Measurements from ENCODE around the gene PRPH.

The PRPH gene

DNA sequence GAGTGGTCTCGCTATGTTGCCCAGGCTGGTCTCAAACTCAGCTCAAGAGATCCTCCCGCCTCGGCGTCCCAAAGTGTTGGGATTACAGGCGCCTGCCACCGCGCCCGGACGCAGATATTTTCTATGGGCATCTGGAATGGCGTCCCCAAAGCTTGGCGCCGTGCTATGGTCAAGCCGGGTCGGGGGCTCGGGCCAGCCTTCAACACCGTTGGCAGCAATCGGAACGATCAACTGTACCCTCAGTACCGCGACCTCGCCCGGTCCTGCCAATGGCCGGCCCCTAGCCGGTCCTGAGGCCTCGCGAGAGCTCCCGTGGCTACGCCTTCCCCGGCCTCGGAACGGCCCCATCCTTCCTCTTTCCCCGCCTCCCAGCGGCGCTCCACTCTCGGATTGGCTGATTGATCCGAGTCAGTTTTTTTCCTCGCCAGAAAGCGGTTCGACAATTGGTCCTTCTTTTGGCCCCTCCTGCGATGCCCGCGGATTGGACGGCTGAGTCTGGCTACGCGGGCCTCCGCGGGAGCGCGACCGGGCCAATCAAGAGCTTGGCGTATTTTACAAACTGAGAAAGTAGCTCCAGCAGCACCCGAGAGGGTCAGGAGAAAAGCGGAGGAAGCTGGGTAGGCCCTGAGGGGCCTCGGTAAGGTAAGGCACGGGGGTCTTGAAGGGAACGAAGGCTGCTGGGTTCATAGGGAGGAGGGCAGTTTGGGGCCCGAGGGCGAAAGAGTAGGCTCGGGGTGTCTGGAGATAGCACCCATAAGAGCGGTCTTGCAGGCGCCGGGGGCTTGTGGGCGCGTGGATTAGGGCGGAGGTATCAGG lies 28.0 kb downstream of the PRPH start, which contains the start of gene TROAP:
TSS of gene TROAP (plus strand) at position 548 of the 816 bp plus-strand sequence. CDS start 354 bp downstream, outside the sequence.
- DNase-seq (ENCODE audit: low spot score in 2 of 2), result peak; percentile 93 to 98
- ATAC-seq (replicated peaks; ENCODE audit: extremely low read depth, poor library complexity, severe bottlenecking), result peak; percentile 99
- Mint-ChIP-seq H3K27ac (ENCODE audit: low read depth) (peak within 1 kb of the TSS; percentile 86), H3K9me3 (no peaks in the 10 kb centered on the region), H3K36me3 (ENCODE audit: insufficient read depth) (peaks cover 2% of the 10 kb centered on the region), H3K4me3 (peak within 1 kb of the TSS; percentile 91), H3K27me3 (no peaks in the 10 kb centered on the region), H3K4me1 (peaks cover 22% of the 10 kb centered on the region)

GRCh38 chr12:49323524-49324097 lies 28.7 kb downstream of the PRPH start:
- H3K36me3 Mint-ChIP-seq (ENCODE audit: insufficient read depth), result peaks cover 2% of the 10 kb centered on the region
- no peak for ATAC-seq (replicated peaks; ENCODE audit: extremely low read depth, poor library complexity, severe bottlenecking)
- no peak for DNase-seq (ENCODE audit: low spot score in 2 of 2)
- H3K9me3 Mint-ChIP-seq, result no peaks in the 10 kb centered on the region
- H3K27ac Mint-ChIP-seq (ENCODE audit: low read depth), result peak overlapping the region; percentile 86
- peak overlapping the region; percentile 91 for H3K4me3 Mint-ChIP-seq
- H3K4me1 Mint-ChIP-seq, result peaks cover 22% of the 10 kb centered on the region
- no peaks in the 10 kb centered on the region for H3K27me3 Mint-ChIP-seq

DNA sequence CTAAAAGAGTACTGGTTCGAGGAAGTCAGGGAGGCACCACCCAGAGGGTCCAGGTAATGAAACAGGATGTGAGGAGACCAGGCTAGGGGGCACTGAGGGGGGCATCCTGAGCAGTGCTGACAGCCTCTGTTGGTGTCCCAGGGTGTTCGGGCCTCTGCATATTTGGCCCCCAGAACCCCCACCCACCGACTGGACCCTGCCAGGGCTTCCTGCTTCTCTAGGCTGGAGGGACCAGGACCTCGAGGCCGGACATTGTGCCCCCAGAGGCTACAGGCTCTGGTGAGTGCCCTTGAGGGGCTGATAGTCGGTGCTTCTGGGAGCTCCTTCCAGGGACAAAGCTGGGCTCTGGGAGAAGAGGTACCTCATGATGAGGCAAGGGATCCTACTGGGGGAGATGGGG lies 30.7 kb downstream of the PRPH start:
- Mint-ChIP-seq H3K4me1 (peaks cover 22% of the 10 kb centered on the region), H3K27ac (ENCODE audit: low read depth) (no peak overlapping the region), H3K36me3 (ENCODE audit: insufficient read depth) (peaks cover 2% of the 10 kb centered on the region), H3K4me3 (no peak overlapping the region), H3K27me3 (no peaks in the 10 kb centered on the region), H3K9me3 (no peaks in the 10 kb centered on the region)
- ATAC-seq (replicated peaks; ENCODE audit: extremely low read depth, poor library complexity, severe bottlenecking), result no peak
- DNase-seq (ENCODE audit: low spot score in 2 of 2), result no peak

- no peak for DNase-seq (ENCODE audit: low spot score in 2 of 2)
- Mint-ChIP-seq H3K4me1 (peaks cover 12% of the 10 kb centered on the region), H3K9me3 (no peaks in the 10 kb centered on the region), H3K36me3 (ENCODE audit: insufficient read depth) (peaks cover 2% of the 10 kb centered on the region), H3K4me3 (no peak overlapping the region), H3K27ac (ENCODE audit: low read depth) (no peak overlapping the region), H3K27me3 (peaks cover 5% of the 10 kb centered on the region)
- ATAC-seq (replicated peaks; ENCODE audit: extremely low read depth, poor library complexity, severe bottlenecking), result no peak
Measured at GRCh38 chr12:49327368-49327767, 32.4 kb downstream of the PRPH start.

DNA sequence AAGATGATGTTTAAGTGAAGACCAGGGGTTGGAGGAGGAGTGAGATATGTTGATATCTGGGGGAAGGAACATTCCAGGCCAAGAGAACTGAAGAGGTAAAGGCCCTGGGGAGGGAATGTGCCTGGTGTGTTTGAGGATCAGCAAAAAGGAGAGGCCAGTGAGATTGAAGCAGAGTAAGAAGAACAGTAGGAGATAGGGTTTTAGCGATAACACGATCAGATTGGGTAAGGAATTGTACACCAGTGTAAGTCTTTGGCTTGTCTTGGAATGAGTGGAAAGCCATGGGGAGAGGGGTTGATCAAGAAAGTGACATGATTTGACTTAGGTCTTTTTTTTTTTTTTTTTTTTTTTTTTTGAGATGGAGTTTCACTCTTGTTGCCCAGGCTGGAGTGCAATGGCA lies 32.9 kb downstream of the PRPH start:
- Mint-ChIP-seq H3K4me3 (no peak overlapping the region), H3K27ac (ENCODE audit: low read depth) (no peak overlapping the region), H3K4me1 (peaks cover 11% of the 10 kb centered on the region), H3K27me3 (peaks cover 10% of the 10 kb centered on the region), H3K9me3 (no peaks in the 10 kb centered on the region), H3K36me3 (ENCODE audit: insufficient read depth) (peaks cover 2% of the 10 kb centered on the region)
- ATAC-seq (replicated peaks; ENCODE audit: extremely low read depth, poor library complexity, severe bottlenecking), result no peak
- DNase-seq (ENCODE audit: low spot score in 2 of 2), result no peak

- ATAC-seq (replicated peaks; ENCODE audit: extremely low read depth, poor library complexity, severe bottlenecking), result no peak
- H3K9me3 Mint-ChIP-seq, result no peaks in the 10 kb centered on the region
- no peak for DNase-seq (ENCODE audit: low spot score in 2 of 2)
- H3K4me3 Mint-ChIP-seq, result no peak overlapping the region
- H3K36me3 Mint-ChIP-seq (ENCODE audit: insufficient read depth), result no peaks in the 10 kb centered on the region
- peaks cover 15% of the 10 kb centered on the region for H3K27me3 Mint-ChIP-seq
- H3K4me1 Mint-ChIP-seq, result peaks cover 5% of the 10 kb centered on the region
- H3K27ac Mint-ChIP-seq (ENCODE audit: low read depth), result no peak overlapping the region
Measured at GRCh38 chr12:49328816-49329215, 33.9 kb downstream of the PRPH start.

DNA sequence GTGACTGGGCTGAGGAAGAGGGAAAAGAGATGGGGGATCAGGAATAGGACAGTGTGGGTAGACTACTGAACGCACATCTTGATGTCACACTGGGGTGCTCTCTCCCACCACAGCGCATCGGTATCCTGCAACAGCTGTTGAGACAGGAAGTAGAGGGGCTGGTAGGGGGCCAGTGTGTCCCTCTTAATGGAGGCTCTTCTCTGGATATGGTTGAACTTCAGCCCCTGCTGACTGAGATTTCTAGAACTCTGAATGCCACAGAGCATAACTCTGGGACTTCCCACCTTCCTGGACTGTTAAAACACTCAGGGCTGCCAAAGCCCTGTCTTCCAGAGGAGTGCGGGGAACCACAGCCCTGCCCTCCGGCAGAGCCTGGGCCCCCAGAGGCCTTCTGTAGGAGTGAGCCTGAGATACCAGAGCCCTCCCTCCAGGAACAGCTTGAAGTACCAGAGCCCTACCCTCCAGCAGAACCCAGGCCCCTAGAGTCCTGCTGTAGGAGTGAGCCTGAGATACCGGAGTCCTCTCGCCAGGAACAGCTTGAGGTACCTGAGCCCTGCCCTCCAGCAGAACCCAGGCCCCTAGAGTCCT lies 35.2 kb downstream of the PRPH start:
- ATAC-seq (replicated peaks; ENCODE audit: extremely low read depth, poor library complexity, severe bottlenecking), result no peak

GRCh38 chr12:49330631-49331379 lies 35.9 kb downstream of the PRPH start:
- Mint-ChIP-seq H3K4me3 (no peak overlapping the region), H3K36me3 (ENCODE audit: insufficient read depth) (no peaks in the 10 kb centered on the region), H3K9me3 (no peaks in the 10 kb centered on the region), H3K27me3 (peaks cover 33% of the 10 kb centered on the region), H3K4me1 (peaks cover 5% of the 10 kb centered on the region), H3K27ac (ENCODE audit: low read depth) (no peak overlapping the region)
- ATAC-seq (replicated peaks; ENCODE audit: extremely low read depth, poor library complexity, severe bottlenecking) (no peak), DNase-seq (ENCODE audit: low spot score in 2 of 2) (no peak)

More for the DNA sequence above, 35.2 kb downstream of the PRPH start:
- DNase-seq (ENCODE audit: low spot score in 2 of 2), result no peak
- Mint-ChIP-seq H3K36me3 (ENCODE audit: insufficient read depth) (no peaks in the 10 kb centered on the region), H3K9me3 (no peaks in the 10 kb centered on the region), H3K4me1 (peaks cover 5% of the 10 kb centered on the region), H3K27me3 (peaks cover 27% of the 10 kb centered on the region), H3K27ac (ENCODE audit: low read depth) (no peak overlapping the region), H3K4me3 (no peak overlapping the region)

DNA sequence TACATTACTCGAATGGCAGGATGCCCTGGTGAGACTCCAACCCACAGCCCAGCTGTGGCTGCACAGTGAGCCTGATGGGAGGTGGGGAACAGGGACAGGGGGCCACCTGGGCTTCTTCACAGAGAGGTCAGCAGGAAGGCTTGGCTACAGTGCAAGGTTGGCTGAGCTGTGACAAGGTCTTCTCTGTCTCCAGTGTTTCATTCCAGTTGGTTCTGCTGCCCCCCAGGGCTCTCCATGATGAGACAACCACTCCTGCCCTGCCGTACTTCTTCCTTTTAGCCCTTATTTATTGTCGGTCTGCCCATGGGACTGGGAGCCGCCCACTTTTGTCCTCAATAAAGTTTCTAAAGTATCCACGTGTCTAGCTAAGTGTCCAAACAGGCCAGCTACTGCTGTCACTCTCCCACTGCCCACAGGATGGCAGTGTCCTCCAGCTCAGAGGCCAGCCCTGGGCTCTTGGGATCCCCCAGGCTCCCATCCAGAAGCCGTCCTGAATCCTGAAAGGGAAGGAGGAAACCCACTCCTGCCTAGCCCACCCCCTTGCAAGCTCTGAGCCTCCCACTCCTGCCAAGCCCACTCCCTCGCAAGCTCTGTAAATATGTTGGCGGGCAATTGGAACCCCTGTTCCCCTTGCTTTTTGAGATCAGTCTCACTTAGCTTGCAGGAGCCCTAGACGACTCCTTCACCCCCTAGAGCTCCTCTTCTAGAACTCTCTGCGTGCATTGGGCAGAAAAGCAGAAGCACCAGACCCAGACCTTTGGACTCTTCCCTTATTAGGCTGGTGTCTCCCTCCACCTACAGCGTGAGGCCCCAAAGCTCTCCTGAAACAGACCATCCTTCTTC lies 36.7 kb downstream of the PRPH start:
- DNase-seq (ENCODE audit: low spot score in 2 of 2) (no peak), ATAC-seq (replicated peaks; ENCODE audit: extremely low read depth, poor library complexity, severe bottlenecking) (no peak)
- H3K27ac Mint-ChIP-seq (ENCODE audit: low read depth), result no peak overlapping the region
- no peaks in the 10 kb centered on the region for H3K9me3 Mint-ChIP-seq
- no peaks in the 10 kb centered on the region for H3K36me3 Mint-ChIP-seq (ENCODE audit: insufficient read depth)
- no peak overlapping the region for H3K4me3 Mint-ChIP-seq
- peaks cover 5% of the 10 kb centered on the region for H3K4me1 Mint-ChIP-seq
- peaks cover 34% of the 10 kb centered on the region for H3K27me3 Mint-ChIP-seq

GRCh38 chr12:49332441-49332861 lies 37.5 kb downstream of the PRPH start:
- Mint-ChIP-seq H3K4me3 (no peak overlapping the region), H3K4me1 (peaks cover 13% of the 10 kb centered on the region), H3K9me3 (no peaks in the 10 kb centered on the region), H3K36me3 (ENCODE audit: insufficient read depth) (peaks cover 2% of the 10 kb centered on the region), H3K27ac (ENCODE audit: low read depth) (no peak overlapping the region), H3K27me3 (peaks cover 43% of the 10 kb centered on the region)
- no peak for ATAC-seq (replicated peaks; ENCODE audit: extremely low read depth, poor library complexity, severe bottlenecking)
- DNase-seq (ENCODE audit: low spot score in 2 of 2), result no peak

DNA sequence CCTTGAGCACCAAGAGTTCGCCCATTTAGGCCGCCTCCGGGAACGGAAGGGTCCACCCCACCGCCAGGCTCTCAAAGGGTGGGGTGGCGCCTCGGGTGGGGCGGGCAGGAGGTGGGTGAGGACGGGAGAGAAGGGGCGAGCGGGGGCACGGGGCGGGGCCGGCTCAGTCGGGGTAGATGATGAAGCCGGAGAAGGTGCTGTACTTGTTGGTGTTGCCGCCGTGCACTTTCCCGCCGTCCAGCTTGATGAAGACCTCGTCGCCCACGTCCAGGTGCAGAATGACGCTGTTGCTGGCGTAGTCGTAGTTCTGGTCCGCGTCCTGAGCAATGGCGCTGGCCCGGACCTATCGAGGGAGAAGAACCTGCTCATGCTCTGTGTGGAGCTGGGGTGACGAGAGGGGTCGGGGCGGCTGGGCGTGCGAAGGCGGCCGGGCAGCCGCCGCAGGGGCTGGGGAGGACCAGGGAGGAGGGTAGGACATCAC lies 38.0 kb downstream of the PRPH start:
- ATAC-seq (replicated peaks; ENCODE audit: extremely low read depth, poor library complexity, severe bottlenecking) (no peak), DNase-seq (ENCODE audit: low spot score in 2 of 2) (no peak)
- Mint-ChIP-seq H3K27ac (ENCODE audit: low read depth) (no peak overlapping the region), H3K36me3 (ENCODE audit: insufficient read depth) (peaks cover 2% of the 10 kb centered on the region), H3K27me3 (peaks cover 47% of the 10 kb centered on the region), H3K4me3 (peak overlapping the region; percentile 38), H3K4me1 (peaks cover 18% of the 10 kb centered on the region), H3K9me3 (no peaks in the 10 kb centered on the region)
